GM18909 (cell line): ENCODE data around the gene WDR5.

Experiments used
- ATAC-seq: cut with Tn5 transposase; IDR thresholded peaks from one replicate; pipeline ENCODE4 v1.9.1; 2021; ENCODE audit warnings: mild to moderate bottlenecking; ENCODE audit not compliant: unreplicated experiment, poor library complexity

The WDR5 gene

DNA sequence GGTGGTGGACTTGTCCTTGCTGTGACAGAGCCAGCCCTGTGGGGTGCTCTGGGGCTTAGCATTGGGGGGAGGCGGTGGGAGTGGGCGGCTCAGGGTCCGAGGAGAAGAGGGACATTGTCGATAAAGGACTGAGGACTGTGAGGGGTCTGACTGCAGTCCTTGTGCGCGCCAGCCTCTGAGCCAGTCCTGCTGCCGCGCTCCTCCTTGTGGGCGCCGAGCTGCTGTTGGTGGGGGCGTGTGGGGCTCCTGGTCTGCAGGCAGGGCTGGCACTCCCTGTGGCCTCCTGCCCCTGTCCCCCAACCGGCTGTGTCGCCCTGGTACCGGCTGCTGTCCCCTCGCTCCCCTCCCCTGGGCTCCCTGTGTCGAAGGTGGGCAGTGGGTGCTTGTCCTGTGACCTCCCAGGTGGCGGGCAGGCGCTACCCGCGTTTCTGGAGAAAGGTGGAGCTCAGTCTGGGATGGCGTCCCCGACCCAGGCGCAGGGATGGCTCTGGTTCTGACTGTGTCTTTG lies 21.6 kb downstream of the WDR5 start:
- no peak for ATAC-seq

DNA sequence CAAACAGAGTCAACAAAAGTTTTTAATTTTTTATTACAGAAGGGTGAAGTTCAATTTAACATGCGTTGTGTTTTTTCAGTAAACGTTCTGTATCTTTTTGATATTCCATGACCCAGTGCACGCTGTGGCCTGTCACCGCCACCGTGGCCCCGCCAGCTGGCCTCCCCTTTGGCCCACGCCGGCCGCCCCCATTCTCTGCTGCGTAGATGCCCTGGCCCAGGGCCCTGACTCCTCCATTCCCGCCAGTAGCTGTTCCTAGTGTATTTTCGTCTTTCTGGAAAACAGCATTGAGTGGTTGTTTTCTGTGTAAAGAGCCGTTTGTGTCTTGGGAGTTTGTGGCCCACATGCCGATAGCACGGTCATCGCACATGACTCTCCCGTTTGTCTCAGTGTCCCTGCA lies 22.4 kb downstream of the WDR5 start:
- no peak for ATAC-seq

DNA sequence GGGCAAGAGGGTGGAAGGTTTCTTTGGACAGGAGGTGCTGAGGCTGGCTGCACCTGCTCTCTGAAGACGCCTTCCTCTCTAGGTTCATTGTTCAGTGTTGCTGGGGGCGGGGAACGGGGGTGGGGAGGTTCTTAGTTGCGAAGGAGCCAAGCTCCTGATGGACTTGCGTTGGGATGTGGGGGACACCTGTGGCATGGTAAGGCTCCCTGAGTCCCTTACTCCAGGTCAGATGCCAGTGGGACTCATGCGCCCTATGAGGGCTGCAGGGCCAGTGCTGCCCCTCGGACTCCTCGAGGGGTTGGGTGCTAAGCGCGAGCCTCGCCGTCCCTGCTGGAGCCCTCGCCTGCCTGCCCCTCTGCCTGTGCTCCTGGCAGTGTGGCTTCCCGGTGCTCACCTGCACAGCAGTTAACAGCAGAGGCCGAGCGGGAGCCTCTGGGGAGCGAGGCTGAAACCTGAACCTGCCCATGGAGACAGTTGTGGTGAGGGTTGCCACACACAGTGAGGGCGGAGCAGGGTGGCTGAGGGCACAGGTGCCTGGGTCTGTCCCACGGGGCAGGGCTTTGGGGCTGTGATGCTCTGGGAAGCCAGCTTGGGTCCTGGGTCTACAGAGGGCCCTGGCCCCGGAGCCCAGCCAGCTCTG lies 23.0 kb downstream of the WDR5 start:
- ATAC-seq = no peak

DNA sequence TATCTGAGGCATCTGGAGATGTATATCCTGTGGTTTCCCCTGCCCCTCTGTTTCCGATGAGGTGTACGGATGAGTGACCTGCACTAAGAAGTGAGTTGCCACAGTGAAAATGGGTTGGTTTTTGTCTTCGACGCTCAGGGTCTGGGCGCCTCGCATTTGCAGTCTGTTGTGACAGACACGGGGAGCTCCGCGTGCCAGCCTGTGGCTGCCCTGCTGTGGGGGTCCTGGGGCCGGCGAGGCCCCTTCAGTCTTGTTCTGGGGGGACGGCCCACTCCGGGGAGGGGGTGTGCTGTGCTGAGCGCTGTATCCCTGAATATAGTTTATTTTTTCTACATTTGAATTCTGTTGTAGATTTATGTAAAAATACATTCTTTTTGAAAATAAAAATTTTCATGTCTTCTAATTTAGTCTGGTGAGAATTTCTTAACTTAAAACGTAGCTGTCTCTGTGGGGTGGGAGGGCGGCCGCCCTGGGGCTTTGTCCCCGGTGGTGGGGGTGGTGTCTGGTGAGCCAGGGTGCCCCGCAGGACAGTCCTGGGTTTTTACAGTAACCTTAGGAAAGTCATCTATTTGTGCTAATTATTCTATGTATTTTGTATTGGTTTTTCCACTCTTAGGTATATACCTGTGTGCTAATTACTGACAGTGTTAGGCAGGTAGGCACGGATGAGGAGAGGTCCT lies 23.8 kb downstream of the WDR5 start:
- ATAC-seq = no peak

DNA sequence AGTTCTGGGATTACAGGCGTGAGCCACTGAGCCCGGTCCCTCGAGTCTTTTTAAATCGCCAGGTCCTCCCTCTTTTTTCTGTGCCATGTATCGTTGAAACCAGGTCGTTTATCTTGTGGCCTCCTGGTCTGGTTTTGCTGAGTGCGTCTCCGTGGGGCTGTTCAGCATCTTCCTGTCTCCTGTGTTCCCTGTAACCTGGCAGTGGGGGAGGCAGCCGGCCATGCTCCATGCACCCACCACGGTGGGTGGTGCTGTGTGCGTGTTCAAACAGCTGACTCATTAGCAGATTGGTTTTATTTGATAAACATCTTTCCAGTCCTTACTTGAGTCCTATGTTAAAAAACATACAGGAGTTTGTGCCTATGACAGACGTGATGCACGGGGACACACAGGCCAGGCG lies 25.8 kb downstream of the WDR5 start:
- no peak for ATAC-seq

DNA sequence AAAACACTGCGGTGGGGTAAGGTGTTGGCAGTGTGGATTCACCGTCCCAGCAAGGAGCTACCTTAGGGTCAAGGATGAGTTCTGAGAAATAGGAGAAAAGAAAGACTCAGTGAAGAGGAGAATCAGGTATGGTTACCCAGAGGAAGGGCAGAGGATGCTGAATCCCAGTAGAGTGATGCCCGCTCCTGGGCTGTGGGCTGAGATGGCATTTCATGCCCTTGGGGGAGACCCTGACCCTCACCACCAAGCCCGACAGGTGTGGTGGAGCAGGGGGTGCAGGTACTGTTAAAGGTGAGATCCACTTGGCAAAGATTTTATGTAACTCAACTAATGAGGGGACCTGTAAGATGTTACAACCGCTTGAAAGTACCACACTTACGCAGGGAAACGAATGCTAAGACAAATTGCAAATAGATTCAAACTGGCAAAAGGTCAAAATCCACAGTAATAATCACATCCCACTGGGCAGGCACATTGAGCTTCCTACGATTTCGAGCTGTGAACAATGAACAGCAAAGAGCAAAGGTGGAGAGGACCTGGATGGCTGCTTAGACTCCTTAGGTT lies 26.4 kb downstream of the WDR5 start:
- no peak for ATAC-seq

DNA sequence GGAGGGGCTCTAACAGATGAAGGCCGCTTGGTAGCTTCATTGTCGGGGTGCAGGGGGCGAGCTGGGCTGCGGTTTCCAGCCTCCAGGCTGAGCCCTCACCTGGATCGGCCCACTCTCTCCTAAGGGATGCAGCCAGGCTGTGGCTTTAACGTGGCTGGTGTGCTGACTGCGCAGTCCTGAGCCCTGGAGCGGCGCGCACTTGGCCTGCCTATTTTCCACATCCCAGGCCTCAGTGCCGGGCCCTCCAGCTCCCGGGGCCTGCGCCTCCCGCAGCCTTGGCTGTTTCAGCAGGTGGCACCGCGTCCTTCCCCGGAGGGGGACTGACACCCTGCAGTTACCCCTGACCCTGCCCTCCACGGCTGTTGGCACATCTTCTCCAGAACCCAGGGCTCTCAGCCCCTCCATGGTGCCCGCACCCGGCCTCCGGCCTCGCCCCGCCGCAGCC lies 27.1 kb downstream of the WDR5 start:
- no peak for ATAC-seq

DNA sequence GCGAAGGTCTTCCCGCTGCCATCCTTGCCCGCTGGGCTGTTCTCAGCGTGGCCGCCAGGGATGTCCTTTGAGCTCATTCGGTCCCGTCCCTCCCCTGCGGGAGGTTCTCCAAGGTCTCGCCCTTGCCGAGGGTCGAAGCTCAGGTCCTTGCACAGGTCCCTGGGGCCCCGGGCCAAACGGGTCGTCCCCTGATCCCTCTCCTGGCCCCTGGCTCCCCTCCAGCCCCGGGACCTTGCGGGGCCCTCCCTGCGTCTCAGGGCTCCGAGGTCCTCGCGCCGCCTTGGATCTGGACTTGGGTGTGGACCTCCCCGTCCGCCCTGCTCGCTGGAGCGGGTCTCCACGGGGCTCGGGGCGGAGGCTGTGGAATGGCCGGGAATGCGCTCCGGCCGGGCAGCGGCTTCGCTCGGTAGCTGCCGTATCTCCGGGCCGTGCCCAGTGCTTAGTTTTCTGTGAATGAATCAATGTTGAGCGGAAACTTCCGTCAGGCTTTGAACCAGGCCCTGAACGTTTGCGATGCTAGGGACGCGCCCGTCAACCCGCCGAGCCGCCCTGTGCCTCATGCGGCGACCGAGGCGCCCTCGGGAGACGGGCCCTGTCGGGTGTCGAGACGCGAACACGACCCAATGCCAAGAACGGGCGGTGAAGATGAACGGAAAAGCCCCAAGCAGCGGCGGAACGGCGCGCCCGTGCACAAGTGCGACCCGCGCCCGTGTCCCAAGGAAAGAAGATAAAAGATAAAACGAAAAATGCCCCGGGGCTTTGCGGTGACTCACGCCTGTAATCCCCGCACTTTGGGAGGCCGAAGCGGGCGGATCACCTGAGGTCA lies 27.7 kb downstream of the WDR5 start:
- no peak for ATAC-seq

DNA sequence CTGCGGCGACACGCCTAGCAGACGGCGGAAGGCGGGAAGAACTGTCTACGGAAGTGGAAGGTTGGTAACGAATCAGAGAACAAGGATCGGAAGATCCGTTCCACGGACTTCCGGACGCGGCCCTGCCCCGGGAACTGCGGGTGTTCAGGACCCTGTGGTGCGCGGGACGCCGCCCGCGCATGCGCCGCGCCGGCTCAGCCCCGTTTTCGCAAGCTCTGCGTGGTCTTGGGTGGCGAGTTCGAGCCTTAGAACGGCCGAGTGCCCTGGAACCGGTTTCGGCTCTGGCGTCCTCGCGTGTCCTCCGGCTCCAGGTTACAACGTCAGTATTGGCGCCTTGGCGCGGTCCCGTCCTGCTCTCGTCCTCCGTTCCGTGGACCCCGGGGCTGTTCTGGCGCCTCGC lies 29.0 kb downstream of the WDR5 start:
- no peak for ATAC-seq

DNA sequence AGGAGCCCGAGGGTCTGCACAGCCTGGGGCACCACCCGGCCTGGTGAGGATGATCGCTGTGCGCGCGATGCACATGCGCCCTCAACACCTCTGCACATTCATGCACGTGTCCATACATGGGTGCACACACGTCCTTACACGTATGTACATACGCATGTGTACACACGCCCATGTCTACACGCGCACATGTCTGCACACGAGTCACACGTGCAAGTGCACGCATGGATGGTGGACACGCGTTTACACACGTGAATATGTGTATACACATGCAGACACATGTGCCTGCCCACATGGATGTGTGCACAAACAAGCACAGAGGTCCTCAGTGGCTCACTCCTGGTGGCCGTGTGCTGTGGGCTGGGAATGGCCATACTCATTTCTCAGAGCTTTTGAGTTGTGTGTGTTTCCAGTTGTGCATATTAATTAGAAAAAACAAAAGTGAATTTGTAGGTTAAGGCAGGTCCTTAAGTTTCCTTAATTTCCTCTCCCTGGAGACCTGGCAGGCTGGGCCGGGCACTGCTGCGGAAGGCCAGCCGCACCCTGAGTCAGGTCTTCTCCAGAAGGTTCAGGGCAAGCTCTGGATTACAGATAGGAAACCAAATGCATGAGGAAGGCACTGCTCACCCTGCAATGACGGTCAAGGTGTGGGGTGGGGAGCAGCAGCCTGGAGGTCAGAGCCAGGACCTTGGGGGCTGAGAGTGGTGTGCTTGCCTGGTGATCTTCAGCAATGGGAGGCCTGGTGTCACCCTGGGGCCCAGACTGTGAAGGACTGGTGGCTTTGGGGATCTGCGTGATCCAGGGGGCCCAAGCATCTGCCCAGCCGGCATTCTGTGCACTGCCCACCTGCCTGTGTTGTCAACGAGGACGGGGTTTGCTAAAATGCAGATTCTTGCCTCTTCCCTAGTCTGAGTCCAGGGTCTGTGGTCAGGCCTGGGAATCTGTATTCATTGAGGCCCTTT lies 29.8 kb downstream of the WDR5 start:
- ATAC-seq = no peak

DNA sequence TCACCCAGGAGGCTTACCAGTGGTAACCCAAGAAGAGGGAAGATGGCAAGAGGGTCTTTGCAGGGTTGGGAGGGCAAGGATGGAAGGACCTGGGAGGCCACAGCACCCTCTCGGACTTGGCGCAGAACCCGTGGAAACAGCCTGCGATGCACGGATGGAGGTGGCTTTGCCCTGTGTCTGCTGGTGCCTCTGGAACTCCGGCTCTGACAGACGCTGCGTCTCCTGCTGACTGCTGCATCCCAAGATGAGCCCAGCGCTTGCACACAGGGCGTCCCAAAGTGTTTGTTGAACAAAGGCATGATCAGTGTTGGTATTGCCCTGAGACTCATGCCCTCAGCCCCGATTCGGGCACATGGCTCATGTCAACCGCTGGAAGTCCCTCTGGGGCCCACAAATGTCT lies 30.5 kb downstream of the WDR5 start:
- no peak for ATAC-seq

DNA sequence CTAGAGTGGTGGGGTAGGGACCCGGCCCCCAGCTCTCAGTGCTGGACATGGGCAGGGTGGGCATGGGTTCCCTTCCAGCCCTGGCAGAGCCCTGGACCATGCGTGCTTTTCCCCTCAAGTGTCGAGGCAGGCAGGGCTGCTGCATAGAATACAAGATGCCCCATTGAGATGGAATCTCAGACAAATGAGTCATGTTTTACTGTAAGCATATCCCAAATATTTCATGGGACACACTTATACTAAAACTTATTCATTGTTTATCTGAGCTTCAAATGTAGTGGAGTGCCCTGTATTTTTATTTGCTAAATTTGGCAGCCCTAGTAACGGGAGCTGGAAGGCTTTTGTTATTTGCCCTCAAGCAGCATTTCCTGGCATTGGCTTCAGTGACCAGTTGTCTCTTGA lies 31.6 kb downstream of the WDR5 start:
- ATAC-seq = no peak

DNA sequence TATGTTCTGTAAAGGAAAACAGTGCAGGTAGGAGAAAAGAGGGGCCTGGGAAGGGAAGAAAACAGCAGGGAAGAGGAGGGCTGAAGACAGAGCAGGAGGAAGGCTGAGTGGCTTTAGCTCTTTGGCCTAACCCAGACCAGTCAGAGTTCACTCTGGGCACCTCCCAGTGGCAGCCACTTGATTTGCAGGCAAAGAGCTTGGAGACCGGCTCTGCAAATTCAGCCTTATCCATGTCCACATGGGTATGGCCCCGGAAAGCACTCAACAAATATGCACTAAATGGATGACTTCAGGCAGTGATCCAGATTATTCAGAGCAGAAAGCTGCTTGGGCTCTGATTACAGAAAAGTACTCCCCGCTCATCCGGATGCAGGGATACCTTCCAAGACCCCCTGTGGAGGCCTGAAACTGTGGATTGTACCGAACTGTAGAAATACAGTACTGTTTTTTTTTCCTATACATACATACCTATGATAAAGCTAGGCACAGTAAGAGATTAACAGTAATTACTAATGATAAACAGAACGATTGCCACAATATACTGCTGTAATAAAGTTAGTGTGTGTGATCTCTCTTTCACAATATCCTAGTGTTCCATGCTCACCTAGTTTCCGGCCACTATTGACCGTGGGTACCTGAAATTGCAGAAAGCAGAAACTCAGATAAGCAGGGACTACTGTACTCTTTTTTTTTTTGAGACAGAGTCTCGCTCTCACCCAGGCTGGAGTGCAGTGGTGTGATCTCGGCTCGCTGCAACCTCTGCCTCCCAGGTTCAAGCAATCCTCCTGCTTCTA lies 33.1 kb downstream of the WDR5 start:
- no peak for ATAC-seq

DNA sequence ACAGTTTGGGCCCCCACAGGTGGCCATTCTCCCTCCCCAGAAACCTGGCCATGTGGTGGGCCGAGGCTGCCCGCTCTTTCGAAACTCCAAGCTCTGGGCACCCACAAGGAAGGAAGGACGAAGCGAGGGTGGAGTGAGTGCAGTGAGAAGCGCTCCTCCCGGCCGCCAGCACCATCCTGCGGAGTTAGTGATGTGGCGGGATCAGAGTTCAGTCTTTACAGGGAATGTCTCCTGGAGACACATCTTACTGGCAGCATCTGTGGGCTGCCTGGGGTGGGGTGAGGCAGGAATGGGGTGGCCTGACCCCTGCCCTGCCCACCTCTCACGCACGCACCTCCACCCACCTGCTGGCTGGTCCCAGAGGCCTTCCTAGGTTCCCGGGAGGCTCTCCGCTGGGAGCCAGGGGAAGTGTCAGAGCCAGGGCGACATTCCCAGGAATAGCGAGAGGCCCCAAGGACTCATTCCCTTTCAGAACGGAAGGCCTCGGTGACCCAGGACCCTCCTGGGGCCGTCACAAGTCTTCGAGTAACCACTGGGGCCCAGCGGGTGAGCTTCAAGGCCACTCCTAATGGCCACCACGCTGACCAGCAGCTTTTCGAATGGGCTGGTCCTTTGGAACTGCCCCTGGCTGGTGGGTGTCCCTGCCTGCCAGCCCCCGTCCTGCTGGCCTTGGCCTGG lies 34.0 kb downstream of the WDR5 start:
- ATAC-seq = no peak

DNA sequence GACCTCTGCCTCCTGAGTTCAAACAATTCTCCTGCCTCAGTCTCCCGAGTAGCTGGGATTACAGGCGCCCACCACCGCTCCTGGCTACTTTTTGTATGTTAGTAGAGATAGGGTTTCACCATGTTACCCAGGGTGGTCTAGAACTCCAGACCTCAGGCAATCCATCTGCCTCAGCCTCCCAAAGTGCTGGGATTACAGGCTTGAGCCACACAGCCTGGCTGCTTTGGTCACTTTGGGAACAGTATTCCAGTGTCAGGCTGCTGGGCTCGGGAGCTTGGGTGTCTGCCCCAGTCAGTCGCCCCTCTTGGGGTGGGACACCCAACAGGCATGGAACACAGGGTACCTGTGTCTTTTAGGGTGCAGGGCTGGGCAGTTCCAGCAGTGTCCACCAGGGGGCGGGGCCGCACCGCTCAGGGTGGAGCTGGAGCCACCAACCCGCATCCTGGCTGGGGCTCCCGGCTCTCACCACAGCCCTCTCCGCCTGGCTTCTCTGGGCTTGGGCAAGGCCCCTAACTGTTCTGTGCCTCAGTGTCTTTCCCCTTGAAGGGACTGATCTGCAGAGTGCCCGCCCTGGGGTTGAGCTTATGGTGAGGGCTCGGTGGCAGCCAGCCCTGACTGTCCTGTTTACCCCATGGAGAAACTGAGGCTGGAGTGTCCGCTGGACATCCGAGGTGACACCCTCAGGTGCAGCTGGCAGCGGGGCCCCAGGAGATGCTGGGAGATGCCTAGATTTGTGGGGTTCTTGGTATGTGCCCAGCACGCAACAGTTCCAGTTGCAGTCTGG lies 34.8 kb downstream of the WDR5 start:
- no peak for ATAC-seq

DNA sequence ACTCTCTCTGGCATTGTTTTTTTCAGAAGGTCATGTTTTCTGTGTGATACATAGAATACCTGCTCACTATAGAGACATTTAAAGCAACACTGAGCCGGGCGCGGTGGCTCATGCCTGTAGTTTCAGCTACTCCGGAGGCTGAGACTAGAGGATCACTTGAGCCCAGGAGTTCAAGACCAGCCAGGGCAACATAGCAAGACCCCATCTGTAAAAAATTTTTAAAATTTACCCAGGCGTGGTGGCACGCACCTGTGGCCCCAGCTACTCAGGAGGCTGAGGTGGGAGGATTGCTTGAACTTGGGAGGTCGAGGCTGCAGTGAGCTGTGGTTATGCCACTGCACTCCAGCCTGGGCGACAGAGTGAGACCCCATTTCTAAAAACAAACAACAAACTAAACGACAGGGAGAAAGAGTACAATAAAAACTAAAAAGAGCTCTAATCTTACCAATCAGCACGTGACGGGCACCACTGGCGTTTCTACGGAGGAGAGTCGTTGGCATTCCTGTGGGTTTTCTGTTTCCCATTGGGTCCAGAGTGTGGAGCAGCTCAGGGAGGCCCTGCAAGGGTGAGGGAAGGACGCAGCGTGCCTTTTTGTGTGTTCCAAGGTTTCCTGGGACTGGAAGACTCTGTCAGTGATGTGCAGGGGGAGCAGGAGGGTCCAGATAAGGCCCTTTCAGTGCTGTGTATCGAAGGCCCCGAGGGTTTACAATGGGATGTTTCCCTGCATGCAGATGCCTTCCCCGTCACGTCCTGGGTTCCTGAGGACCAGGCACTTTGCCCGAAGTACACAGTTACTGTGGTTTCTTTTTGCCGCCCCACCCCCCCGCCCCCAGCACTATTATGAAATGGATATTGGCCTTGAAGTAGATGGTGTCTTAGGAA lies 35.7 kb downstream of the WDR5 start:
- no peak for ATAC-seq
